Measurements from ENCODE around the gene COA6. TPM values are rescaled to one million over a fixed set of nuclear protein-coding genes. Genes with fewer than 3 reads are reported as not detected.
"Not testable (repeated sequence)": the region's sequence is repeated elsewhere in the genome, so short reads cannot be mapped to it uniquely, and the experiment has no call there.

Gene COA6
- total RNA-seq, 4 donors from 2014 or later = 8.6 to 21.4 (median 16.3) TPM

DNA sequence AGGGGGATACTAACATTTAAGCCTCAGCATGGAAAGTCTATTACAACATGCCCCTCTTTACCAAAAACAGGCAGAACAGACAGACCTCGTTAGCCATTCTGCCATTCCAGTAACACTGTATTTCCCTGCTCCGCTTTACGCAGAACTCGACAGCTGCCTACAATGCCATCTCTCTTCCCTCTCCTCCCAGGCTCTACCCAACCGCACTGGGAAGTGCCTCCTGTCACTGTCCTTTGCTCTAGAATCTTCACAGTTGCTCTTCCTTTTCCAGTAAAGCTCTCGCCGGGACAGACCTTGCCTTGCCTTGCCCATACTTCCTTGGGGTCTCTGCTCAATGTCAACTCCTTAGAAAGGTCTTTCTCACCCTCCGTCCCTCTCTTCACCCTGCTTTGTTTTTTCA lies 22.8 kb downstream of the COA6 start:
- TF ChIP-seq CTCF (IDR thresholded peaks at IDR 0.05) (no peak), POLR2AphosphoS5 (IDR thresholded peaks at IDR 0.05) (no peak), POLR2A (IDR thresholded peaks at IDR 0.05) (no peak)
- no peak overlapping the region for H3K4me3 ChIP-seq
- no peaks in the 10 kb centered on the region for H3K27me3 ChIP-seq
- H3K9me3 ChIP-seq = no peaks in the 10 kb centered on the region
- H3K27ac ChIP-seq = no peak overlapping the region
- H3K4me1 ChIP-seq = peaks cover 5% of the 10 kb centered on the region
- no peak for DNase-seq (ENCODE audit: low spot score in 2 of 2)
- 90% methylated on average over 8 of the region's 8 CpGs for WGBS
- H3K36me3 ChIP-seq = peaks cover 30% of the 10 kb centered on the region

DNA sequence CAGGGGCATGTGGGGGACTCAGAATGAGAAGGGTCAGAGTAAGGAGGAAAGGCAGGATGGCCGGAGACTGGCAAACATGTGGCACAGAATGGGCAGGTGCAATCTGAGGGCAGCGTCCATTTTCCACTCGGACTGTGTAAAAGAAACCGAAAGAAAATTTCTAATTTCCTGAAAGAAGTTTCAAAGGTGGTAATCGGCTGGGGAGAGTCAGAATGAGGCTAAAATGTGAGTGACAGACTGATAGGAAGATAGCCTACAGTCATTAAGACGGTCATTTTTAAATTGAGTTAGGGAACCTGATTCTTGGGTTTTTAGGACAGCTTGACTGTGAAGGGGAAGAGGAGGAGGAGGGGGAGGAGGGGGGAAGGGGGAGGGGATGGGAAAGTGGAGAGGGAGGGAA lies 23.6 kb downstream of the COA6 start:
- DNase-seq (ENCODE audit: low spot score in 2 of 2) = no peak
- Histone ChIP-seq H3K27me3 (no peaks in the 10 kb centered on the region), H3K4me1 (peaks cover 5% of the 10 kb centered on the region), H3K27ac (no peak overlapping the region), H3K36me3 (peaks cover 24% of the 10 kb centered on the region), H3K9me3 (no peaks in the 10 kb centered on the region), H3K4me3 (no peak overlapping the region)
- TF ChIP-seq CTCF (IDR thresholded peaks at IDR 0.05) (no peak), POLR2A (IDR thresholded peaks at IDR 0.05) (no peak), POLR2AphosphoS5 (IDR thresholded peaks at IDR 0.05) (no peak), EP300 (IDR thresholded peaks at IDR 0.05) (no peak)
- 90% methylated on average over 6 of the region's 6 CpGs for WGBS

DNA sequence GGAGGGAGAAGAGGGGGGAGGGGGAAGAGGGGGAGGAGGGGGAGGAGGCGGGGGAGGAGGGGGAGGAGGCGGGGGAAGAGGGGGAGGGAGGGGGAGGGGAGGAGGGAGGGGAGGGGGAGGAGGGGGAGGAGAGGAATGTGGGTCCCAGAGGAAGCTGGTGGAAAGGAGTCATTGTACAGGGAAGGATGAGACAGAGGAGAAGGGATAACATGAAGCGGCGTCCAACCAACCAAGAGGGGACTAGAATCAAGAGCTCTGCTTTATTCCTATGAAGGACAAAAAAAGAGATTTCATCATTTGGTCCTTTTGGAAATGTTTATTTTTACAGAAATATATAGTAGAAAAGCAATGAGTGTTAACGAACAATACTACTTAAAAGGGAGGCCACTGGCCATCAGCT lies 24.5 kb downstream of the COA6 start:
- Histone ChIP-seq H3K36me3 (peaks cover 19% of the 10 kb centered on the region), H3K4me3 (no peak overlapping the region), H3K27ac (no peak overlapping the region), H3K27me3 (no peaks in the 10 kb centered on the region), H3K4me1 (peaks cover 5% of the 10 kb centered on the region), H3K9me3 (no peaks in the 10 kb centered on the region)
- 55% methylated on average over 4 of the region's 5 CpGs for WGBS
- no peak for DNase-seq (ENCODE audit: low spot score in 2 of 2)
- TF ChIP-seq CTCF (IDR thresholded peaks at IDR 0.05) = no peak
- no peak for TF ChIP-seq POLR2AphosphoS5 (IDR thresholded peaks at IDR 0.05)

GRCh38 chr1:234398849-234399381 lies 25.7 kb downstream of the COA6 start:
- TF ChIP-seq CTCF (IDR thresholded peaks at IDR 0.05) (no peak), POLR2A (IDR thresholded peaks at IDR 0.05) (no peak), POLR2AphosphoS5 (IDR thresholded peaks at IDR 0.05) (no peak), EP300 (IDR thresholded peaks at IDR 0.05) (no peak)
- Histone ChIP-seq H3K36me3 (peaks cover 13% of the 10 kb centered on the region), H3K4me3 (peak overlapping the region; percentile 7), H3K27ac (no peak overlapping the region), H3K27me3 (no peaks in the 10 kb centered on the region), H3K9me3 (no peaks in the 10 kb centered on the region), H3K4me1 (peaks cover 12% of the 10 kb centered on the region)
- no peak for DNase-seq (ENCODE audit: low spot score in 2 of 2)
- WGBS = 58% methylated on average over 8 of the region's 8 CpGs

- not testable (repeated sequence) for H3K4me3 ChIP-seq
Measured at GRCh38 chr1:234399515-234399914, 26.3 kb downstream of the COA6 start.

GRCh38 chr1:234400773-234401172 lies 27.5 kb downstream of the COA6 start:
- H3K4me1 ChIP-seq = peaks cover 12% of the 10 kb centered on the region
- peaks cover 13% of the 10 kb centered on the region for H3K36me3 ChIP-seq
- no peak for DNase-seq (ENCODE audit: low spot score in 2 of 2)
- no peaks in the 10 kb centered on the region for H3K27me3 ChIP-seq
- H3K27ac ChIP-seq = no peak overlapping the region
- no peak for TF ChIP-seq EP300 (IDR thresholded peaks at IDR 0.05)
- no peak for TF ChIP-seq POLR2A (IDR thresholded peaks at IDR 0.05)
- no peak for TF ChIP-seq POLR2AphosphoS5 (IDR thresholded peaks at IDR 0.05)
- H3K9me3 ChIP-seq = no peaks in the 10 kb centered on the region
- H3K4me3 ChIP-seq = no peak overlapping the region

More at GRCh38 chr1:234399515-234399914, 26.3 kb downstream of the COA6 start:
- 84% methylated on average over 6 of the region's 6 CpGs for WGBS
- not testable (repeated sequence) for H3K9me3 ChIP-seq; DNase-seq (ENCODE audit: low spot score in 2 of 2); H3K27ac ChIP-seq; H3K27me3 ChIP-seq
- peaks cover 12% of the 10 kb centered on the region for H3K4me1 ChIP-seq
- H3K36me3 ChIP-seq = peaks cover 10% of the 10 kb centered on the region

All from suprapubic skin (tissue), 4 donors.